T-helper 22 cell (primary cell): ENCODE measurements around the gene RPL5.

ENCODE experiments used
- DNase-seq: peaks from one replicate; pipeline ENCODE4 v3.0.0-alpha.2; 2020; ENCODE audit warnings: low read depth

RPL5 gene

GRCh38 chr1:92855236-92855635, 23.4 kb downstream of the RPL5 start:
- DNase-seq: no peak

DNA sequence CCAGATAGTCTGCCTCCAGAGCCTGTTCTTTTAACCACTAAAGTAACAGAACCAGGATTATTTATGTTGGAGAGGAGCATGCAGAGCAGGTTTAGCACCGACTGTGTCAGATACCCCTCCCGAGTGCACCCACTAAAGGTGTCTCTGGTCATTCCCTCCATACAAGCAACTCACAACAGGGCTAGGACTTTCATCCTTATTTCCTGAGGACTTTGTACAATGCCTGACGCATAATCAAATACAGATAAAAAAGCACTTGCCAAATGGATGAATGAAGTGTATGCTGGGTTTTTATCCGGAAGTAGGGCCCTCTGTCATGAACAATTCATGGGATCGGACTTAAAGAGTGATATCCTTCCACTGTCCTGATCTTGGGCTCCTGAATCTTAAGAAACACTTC, 26.0 kb downstream of the RPL5 start:
- no peak for DNase-seq

DNA sequence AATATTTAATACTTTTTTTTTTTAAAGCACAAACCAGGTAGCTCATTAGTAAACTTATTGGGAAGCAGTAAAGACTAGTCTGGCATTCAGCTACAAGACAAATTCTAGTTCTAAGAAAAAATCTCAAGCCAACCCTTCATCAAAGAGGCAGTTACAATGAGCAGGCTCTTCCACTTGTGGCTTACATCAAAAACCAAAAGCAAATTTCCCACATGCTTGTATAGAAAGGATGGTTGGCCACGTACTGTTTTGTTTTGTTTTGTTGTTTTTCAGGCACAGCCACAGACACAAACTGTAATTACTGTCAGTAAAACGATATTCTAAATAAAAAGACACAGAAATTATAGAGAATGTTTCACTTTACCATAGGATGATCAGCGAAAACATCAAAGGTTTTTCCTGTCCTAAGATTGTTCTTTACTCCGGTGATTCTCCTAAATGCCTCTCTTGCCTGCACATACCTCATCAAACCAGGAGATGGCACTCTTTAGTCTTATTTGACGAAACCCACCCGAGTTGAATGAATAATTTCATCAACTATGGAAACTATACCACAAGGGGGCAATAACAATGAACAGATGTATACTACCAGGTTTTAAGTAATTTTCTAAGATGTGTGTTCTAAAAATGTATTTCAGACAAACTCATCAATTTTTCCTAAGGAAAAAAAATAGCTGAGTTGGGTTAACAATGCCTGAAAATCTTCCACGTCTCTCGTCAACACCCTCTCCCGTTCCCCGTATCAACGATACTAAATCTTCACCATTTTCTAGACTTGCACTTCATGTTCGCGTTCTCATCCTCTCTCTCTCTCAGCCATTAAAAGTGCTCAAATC, 26.9 kb downstream of the RPL5 start:
- DNase-seq: peak; percentile 17

DNA sequence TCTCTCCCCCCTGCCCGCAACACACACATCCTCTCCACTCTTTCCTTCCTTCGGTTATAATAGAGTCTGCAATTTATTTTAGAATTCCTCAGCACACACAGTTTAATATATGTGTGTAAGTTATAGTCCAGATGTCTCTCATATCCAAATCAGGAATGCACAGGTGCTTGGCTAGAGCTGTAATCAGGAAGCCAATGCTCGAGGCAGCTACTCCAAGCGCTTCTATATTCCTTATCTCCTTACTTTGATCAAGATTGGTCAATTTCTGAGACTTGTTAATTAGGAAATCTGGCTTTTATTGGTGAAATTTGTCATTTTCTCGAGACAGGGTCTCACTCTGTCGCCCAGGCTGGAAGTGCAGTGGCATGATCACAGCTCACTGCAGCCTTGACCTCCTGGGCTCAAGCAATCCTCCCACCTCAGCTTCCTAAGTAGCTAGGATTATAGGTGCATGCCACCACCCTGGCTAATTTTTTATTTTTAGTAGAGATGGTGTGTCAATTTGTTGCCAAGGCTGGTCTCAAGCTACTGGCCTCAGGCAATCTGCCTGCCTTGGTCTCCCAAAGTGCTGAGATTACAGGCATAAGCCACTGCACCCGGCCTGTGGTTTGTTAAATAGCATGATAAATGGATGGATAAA, 27.7 kb downstream of the RPL5 start:
- DNase-seq: no peak

- no peak for DNase-seq
Observed at GRCh38 chr1:92862605-92863004, 30.8 kb downstream of the RPL5 start.

GRCh38 chr1:92864131-92864530, 32.3 kb downstream of the RPL5 start:
- no peak for DNase-seq

- no peak for DNase-seq
Observed at GRCh38 chr1:92870591-92870990, 38.8 kb downstream of the RPL5 start.

DNA sequence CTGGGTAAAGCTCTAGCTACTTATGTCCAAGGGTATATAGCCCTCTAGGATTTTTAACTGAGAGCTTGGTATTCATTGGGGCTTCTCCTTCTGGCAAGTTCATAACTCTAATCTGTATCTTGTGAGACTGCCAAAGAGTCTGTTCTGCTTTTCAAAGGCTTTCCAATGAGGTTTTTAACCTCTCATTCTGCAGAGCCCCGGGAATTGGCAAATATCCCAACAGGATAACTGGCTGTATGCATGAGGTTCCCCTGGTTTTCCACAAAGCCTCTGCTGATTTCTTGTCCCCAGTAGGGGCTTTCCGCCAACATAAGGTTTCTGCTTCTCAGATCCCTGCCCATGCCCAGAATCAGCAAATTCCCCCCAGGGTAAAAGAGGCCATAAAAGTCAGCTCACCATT, 40.9 kb downstream of the RPL5 start:
- DNase-seq: no peak

GRCh38 chr1:92874987-92875386, 43.1 kb downstream of the RPL5 start:
- DNase-seq: no peak

DNA sequence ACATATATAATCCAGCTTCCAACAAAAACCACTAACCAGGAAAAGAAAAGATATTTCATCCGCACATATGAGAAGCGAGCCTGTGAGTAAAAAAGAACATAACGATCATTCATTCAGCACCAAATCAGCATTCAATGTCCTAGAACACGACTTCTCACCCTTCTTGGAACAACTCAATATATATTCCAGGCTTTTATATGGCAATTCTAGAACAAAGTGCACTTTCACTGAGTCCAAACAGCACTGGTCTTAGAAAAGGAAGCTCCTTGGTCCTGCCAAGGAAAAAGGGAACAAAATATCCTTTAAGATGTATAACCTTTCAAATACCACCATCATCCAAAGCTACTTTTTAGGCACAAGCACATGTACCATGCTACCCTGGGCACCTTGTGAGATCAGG, 44.5 kb downstream of the RPL5 start:
- DNase-seq: no peak

DNA sequence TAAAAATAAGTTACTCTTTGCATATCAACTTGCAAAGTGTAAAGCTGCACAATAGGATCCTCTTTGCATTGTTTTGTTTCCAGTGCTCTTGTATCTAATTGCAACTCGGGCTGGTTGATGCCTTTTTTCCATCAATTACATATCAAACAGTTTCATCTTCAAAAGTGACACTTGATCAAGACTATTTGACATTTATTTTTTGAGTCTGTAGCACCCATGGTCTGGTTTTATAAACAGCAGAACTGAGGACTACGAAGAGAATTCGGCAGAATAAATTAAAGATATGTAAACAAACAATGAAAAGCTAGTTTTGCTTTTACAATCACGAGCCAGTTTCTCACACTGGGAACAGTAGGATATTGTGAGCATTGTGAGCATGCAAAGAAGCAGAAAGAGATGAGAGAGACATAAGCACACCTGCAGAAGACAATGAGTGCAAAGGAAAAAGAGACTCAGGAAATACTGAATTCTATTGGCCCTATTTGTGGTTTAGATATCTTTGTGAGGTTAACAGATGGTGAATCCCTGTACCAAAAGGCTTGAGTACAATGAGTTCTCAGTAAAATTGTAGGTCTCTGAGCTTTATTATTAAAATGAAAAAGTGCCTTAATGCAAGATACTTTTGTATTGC, 45.4 kb downstream of the RPL5 start:
- DNase-seq: no peak

- DNase-seq: no peak
Observed at GRCh38 chr1:92877792-92878191, 46.0 kb downstream of the RPL5 start.

GRCh38 chr1:92879316-92879968, 47.6 kb downstream of the RPL5 start:
- DNase-seq: no peak

- DNase-seq: no peak
Observed at GRCh38 chr1:92881391-92881790, 49.6 kb downstream of the RPL5 start.

GRCh38 chr1:92882819-92883218, 51.0 kb downstream of the RPL5 start:
- no peak for DNase-seq

- no peak for DNase-seq
Observed at GRCh38 chr1:92883297-92883696, 51.5 kb downstream of the RPL5 start.

DNA sequence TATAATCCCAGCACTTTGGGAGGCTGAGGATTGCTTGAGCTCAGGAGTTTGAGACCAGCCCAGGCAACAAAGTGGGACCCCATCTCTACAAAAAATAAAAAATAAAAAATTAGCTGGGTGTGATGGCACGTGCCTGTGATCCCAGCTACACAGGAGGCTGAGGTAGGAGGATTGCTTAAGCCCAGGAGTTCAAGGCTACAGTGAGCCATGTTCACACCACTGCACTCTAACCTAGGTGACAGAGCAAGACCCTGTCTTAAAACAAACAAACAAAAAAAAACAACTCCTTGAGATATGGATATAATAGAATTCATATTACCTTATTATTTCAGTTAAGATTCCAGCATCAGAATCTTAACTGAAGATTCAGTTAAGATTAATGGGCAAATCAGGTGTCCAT, 52.4 kb downstream of the RPL5 start:
- no peak for DNase-seq

GRCh38 chr1:92886886-92887419, 55.1 kb downstream of the RPL5 start:
- DNase-seq: no peak

- no peak for DNase-seq
Observed at GRCh38 chr1:92887465-92887864, 55.6 kb downstream of the RPL5 start.
